Measurements from ENCODE around the gene MICALL1.

Gene MICALL1

DNA sequence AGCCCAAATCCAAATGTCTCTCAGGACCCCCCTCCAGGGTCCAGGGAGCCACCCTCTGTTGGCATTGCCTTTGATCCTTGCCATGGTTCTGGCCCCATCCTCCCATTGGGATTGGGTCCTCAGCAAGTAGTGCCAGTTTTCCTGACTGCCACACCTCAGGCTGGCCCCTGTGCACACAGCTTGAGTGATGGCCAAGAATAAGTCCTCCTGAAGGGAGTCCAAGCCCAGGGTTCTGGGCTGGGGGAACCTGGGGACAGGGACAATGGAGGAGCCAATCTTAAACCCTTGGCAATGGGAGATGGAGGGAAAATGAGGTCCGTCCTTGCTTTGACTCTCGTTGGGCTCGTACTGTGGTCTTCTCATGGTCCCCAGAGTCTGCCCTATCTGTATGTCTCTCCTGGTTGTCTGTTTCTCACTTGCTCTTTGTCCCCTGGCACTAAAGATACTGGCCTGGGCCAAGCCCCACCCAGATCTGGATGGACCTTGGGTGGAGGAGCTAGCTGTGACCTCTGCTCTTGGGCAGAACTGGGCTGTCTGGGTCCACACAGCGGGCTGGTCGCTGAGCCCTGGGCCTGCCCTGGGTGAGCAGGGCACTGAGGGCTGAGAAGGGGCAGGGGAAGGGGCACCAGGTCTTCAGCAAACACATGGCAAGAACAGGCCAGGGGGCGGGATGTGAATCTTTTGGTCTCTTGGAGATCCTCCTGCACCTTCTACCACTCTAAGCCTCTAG lies 75.3 kb downstream of the MICALL1 start:
- TF ChIP-seq, protein P1, sequence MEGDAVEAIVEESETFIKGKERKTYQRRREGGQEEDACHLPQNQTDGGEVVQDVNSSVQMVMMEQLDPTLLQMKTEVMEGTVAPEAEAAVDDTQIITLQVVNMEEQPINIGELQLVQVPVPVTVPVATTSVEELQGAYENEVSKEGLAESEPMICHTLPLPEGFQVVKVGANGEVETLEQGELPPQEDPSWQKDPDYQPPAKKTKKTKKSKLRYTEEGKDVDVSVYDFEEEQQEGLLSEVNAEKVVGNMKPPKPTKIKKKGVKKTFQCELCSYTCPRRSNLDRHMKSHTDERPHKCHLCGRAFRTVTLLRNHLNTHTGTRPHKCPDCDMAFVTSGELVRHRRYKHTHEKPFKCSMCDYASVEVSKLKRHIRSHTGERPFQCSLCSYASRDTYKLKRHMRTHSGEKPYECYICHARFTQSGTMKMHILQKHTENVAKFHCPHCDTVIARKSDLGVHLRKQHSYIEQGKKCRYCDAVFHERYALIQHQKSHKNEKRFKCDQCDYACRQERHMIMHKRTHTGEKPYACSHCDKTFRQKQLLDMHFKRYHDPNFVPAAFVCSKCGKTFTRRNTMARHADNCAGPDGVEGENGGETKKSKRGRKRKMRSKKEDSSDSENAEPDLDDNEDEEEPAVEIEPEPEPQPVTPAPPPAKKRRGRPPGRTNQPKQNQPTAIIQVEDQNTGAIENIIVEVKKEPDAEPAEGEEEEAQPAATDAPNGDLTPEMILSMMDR (IDR thresholded peaks at IDR 0.05; ENCODE audit: low read depth, low read length, missing control alignments): no peak
- in situ Hi-C loops (cut with HindIII; ENCODE audit: low pct_ligation_motif_present, low sequenced_read_pairs): no loop called here
- H3K27me3 ChIP-seq (replicated peaks): peaks cover 13% of the 10 kb centered on the region
- H3K4me3 ChIP-seq (ENCODE audit: low read depth, low read length): no peak overlapping the region
- no peak overlapping the region for H3K27ac ChIP-seq
- no peak for DNase-seq
- no peaks in the 10 kb centered on the region for H3K36me3 ChIP-seq (replicated peaks)

DNA sequence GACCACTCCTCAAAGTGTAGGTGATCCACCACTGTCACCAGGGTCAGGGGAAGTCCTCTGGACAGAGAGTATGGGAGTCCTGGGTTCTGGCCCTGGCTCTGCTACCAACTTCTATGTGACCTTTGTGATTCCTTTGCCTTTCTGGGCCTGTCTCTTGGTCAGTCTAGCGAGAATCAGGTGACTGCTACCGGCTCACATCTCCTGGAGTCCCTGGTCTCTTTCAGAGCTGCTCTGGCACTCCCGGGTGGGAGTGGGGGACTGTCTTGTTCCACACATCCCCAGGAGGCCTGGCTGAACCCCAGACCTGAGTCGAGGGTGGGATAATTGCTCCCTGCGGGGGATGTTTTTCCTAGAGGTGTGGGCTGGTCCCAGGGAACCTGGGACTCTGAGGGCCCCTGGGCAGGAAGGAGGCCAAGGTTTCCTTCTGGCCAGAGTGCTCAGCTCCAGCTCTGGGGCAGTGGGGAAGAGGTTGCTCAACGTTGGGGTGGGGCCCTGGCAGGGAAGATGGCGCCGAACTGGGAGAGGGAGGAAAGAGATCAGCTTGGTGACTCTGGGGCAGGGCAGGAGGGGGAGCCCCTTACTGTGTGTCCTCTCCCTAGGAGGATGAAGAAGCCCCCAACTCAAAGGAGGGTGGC lies 76.2 kb downstream of the MICALL1 start:
- no peak for DNase-seq
- peaks cover 13% of the 10 kb centered on the region for H3K27me3 ChIP-seq (replicated peaks)
- TF ChIP-seq, protein P1 (IDR thresholded peaks at IDR 0.05; ENCODE audit: low read depth, low read length, missing control alignments): no peak
- in situ Hi-C loops (cut with HindIII; ENCODE audit: low pct_ligation_motif_present, low sequenced_read_pairs): no loop called here
- no peaks in the 10 kb centered on the region for H3K36me3 ChIP-seq (replicated peaks)
- no peak overlapping the region for H3K4me3 ChIP-seq (ENCODE audit: low read depth, low read length)
- no peak overlapping the region for H3K27ac ChIP-seq

DNA sequence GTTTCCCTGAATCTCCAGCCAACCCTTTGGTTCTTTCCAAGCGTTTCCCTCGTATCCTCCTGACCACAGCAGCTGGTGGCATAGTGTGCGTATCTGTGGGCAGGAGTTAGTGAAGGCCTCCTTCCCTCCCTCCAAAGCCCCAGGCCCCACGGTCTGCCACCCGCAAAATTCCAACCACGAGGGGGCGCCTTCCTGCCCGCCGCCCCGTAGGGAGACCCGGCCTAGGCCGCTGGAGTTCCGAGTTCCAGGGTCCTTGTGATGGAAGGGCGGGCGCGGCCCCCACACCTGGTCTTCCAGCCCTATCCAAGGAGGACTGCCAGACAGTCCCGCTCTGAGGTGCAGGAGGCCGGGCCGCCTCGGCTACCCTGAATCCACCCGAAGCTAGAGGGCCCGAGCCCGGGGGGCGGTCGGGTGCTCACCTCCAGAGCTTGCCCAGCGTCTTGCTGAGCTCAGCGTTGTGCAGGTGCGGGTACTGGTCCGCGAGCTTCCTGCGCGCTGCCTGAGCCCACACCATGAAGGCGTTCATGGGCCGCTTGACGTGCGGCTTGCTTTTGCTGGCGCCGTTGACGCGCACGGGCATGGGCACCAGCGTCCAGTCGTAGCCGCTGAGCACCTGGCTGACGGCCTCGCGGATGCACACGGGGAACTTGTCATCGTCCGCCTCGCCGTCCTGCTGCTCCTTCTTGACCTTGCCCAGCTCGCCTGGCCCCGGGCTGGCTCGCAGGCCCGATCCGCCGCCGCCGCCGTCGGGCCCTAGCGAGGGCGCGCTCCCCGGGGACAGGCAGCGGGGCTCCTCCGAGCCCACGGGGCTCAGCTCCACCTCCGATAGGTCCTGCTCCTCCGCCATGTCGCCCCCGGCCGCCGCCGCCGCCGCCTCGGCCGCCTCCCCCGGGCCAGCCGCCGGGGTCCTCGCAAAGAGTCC lies 77.1 kb downstream of the MICALL1 start:
- TF ChIP-seq, protein P1 (IDR thresholded peaks at IDR 0.05; ENCODE audit: low read depth, low read length, missing control alignments): peak; percentile 59
- no peak overlapping the region for H3K4me3 ChIP-seq (ENCODE audit: low read depth, low read length)
- no peak overlapping the region for H3K27ac ChIP-seq
- in situ Hi-C loops (cut with HindIII; ENCODE audit: low pct_ligation_motif_present, low sequenced_read_pairs): no loop called here
- peaks cover 13% of the 10 kb centered on the region for H3K27me3 ChIP-seq (replicated peaks)
- H3K36me3 ChIP-seq (replicated peaks): no peaks in the 10 kb centered on the region
- no peak for DNase-seq

DNA sequence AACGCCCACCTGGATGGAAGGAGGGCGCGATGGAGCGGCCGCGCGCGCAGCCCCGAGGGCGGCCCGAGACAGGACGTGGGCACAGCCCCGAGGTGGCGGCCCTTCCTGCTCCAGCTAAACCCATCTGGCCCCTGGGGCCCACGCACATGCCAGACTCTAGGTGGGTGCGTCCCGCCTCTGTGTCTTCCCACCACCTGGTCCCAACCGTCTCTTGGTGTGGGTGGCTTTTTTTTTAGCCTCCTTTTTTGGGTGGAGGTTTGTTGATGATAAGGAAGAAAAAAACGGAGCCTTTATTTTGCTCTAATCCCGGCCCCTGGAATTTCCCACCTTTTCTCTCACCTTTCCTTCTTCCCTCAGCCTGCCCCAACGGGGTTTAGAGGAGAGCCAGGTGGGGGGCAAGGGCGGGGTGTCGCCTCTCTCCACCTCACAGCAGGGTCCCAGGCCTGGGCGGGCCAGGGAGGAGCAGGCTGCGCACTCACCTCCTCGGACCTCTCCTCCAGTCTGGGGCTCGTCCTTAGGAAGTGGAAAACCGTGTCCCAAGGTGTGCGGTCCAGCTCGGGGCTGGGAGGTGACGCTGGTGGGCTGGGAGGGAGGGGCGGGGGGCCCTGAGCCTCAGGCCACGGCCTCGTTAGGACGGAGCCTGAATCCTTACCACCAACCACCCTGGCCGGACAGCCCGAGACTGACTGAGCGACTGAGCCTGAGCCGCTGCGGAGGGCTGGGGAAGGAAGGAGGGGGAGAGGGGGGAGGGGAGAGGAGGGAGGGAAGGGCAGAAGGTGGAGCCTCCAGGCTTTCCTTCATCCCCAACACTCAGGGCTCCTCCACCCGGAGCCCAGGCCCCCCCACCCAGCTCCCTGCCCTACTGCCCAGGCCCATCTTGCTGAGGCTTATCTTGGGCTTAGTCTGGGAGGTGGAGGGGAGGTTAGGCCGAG lies 78.0 kb downstream of the MICALL1 start, which contains the start of gene SOX10:
Gene SOX10 (minus strand): TSS at position 696 of the 932 bp plus-strand sequence. CDS start 771 bp downstream, outside the sequence.
- peaks cover 13% of the 10 kb centered on the region for H3K27me3 ChIP-seq (replicated peaks)
- TF ChIP-seq, protein P1 (IDR thresholded peaks at IDR 0.05; ENCODE audit: low read depth, low read length, missing control alignments): no peak
- no peak for DNase-seq
- in situ Hi-C loops (cut with HindIII; ENCODE audit: low pct_ligation_motif_present, low sequenced_read_pairs): no loop called here
- no peaks in the 10 kb centered on the region for H3K36me3 ChIP-seq (replicated peaks)
- H3K4me3 ChIP-seq (ENCODE audit: low read depth, low read length): no peak within 1 kb of the TSS
- no peak within 1 kb of the TSS for H3K27ac ChIP-seq

DNA sequence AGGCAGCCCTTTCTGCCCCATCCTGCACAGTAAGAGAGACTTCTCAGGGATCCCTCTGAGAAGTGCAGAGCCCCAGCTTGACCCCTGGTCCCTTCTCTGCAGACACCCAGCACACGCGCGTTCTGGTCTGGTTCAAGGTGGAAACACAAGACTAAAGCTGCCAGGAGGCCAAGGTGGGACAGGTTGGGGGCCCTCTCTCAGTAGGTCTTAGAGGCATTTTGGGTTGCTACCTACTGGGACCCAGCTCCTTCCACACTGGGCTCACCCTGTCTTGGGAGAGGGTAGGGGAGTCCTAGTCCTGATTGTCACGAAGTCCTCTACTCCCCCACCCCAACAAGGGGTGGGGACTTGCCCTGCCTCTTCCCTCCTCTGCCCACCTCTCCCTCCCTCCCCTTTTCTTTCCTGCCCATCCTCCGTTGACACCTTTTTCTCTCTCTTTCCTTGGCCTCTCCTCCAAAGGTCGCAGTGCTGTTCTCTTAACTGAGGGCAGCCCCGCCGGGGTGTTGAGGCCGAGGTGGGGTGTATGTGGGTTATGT lies 79.0 kb downstream of the MICALL1 start:
- TF ChIP-seq, protein P1 (IDR thresholded peaks at IDR 0.05; ENCODE audit: low read depth, low read length, missing control alignments): no peak
- no peak for DNase-seq
- in situ Hi-C loops (cut with HindIII; ENCODE audit: low pct_ligation_motif_present, low sequenced_read_pairs): no loop called here
- H3K4me3 ChIP-seq (ENCODE audit: low read depth, low read length): no peak overlapping the region
- no peak overlapping the region for H3K27ac ChIP-seq
- H3K36me3 ChIP-seq (replicated peaks): no peaks in the 10 kb centered on the region
- peaks cover 13% of the 10 kb centered on the region for H3K27me3 ChIP-seq (replicated peaks)
